PFSK-1 (cell line): ENCODE results near the gene MESP1.

Source experiments
- FOXP2 ChIP-seq: optimal IDR thresholded peaks from 2 replicates; pipeline ENCODE3; 2011; ENCODE audit warnings: borderline replicate concordance, control low read depth, inconsistent platforms; ENCODE audit not compliant: insufficient read depth; ENCODE audit errors: extremely low read length, extremely low read depth
- POLR2AphosphoS5 ChIP-seq: IDR thresholded peaks from 2 replicates; pipeline ENCODE4 v1.6.1; 2012; ENCODE audit warnings: low read depth, mild to moderate bottlenecking, control low read depth, low read length, moderate library complexity
- SIN3A ChIP-seq: IDR thresholded peaks from 2 replicates; pipeline ENCODE4 v1.6.1; 2012; ENCODE audit warnings: mild to moderate bottlenecking, low read length, moderate library complexity, borderline replicate concordance; ENCODE audit not compliant: insufficient read depth
- TAF1 ChIP-seq: IDR thresholded peaks from 2 replicates; pipeline ENCODE4 v1.6.1; 2012; ENCODE audit warnings: low read length, control low read depth, borderline replicate concordance; ENCODE audit not compliant: insufficient read depth
- TF ChIP-seq, protein P1 (sequence below), 2 experiments: IDR thresholded peaks; 2 replicates each; pipeline versions ENCODE4 v1.6.1 to v1.8.0; 2011 to 2012; ENCODE audit warnings: low read depth in 2 of 2, low read length in 2 of 2, control low read depth in 1 of 2, inconsistent platforms in 1 of 2, mild to moderate bottlenecking in 1 of 2, moderate library complexity in 1 of 2; ENCODE audit not compliant: insufficient read depth in 1 of 2

The MESP1 gene

DNA sequence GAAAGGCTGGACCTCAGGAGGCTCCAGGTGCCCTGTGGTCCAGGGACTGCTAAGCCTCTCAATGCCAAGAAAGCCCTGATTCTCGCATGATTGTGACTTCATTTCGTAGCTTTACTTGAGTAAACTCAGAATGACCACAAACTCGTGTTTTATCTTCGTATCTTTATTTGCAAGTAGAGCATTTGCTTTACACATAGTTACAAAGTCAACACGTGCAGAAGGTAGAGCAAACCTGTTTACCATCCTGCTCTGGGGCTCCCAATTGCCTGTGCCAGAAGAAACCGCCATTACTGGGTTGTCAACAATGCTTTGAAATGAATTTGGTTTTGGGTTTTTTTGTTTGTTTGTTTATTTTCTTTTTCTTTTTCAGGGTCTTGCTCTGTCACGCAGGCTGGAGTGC lies 5.8 kb upstream of the MESP1 start:
- TF ChIP-seq POLR2AphosphoS5, result no peak

DNA sequence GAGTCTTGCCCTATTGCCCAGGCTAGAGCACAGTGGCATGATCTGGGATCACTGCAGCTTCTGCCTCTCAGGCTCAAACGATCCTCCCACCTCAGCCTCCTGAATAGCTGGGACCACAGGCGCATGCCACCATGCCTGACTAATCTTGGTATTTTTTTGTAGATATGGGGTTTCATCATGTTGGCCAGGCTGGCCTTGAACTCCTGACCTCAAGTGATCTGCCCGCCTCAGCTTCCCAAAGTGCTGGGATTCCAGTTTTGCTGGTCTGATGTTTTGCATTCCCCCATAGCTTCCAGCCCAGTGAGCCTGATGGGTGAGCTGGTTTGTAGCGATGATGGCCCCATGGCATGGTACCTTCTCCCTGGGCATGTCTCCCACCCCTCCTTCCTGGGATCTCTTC lies 4.7 kb upstream of the MESP1 start:
- TF ChIP-seq SIN3A (no peak), TAF1 (no peak), POLR2AphosphoS5 (no peak), FOXP2 (no peak)
- TF ChIP-seq, protein P1, sequence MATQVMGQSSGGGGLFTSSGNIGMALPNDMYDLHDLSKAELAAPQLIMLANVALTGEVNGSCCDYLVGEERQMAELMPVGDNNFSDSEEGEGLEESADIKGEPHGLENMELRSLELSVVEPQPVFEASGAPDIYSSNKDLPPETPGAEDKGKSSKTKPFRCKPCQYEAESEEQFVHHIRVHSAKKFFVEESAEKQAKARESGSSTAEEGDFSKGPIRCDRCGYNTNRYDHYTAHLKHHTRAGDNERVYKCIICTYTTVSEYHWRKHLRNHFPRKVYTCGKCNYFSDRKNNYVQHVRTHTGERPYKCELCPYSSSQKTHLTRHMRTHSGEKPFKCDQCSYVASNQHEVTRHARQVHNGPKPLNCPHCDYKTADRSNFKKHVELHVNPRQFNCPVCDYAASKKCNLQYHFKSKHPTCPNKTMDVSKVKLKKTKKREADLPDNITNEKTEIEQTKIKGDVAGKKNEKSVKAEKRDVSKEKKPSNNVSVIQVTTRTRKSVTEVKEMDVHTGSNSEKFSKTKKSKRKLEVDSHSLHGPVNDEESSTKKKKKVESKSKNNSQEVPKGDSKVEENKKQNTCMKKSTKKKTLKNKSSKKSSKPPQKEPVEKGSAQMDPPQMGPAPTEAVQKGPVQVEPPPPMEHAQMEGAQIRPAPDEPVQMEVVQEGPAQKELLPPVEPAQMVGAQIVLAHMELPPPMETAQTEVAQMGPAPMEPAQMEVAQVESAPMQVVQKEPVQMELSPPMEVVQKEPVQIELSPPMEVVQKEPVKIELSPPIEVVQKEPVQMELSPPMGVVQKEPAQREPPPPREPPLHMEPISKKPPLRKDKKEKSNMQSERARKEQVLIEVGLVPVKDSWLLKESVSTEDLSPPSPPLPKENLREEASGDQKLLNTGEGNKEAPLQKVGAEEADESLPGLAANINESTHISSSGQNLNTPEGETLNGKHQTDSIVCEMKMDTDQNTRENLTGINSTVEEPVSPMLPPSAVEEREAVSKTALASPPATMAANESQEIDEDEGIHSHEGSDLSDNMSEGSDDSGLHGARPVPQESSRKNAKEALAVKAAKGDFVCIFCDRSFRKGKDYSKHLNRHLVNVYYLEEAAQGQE (IDR thresholded peaks at IDR 0.05; ENCODE audit: insufficient read depth in 1 of 2, low read depth in 2 of 2, low read length in 2 of 2), result no peak

DNA sequence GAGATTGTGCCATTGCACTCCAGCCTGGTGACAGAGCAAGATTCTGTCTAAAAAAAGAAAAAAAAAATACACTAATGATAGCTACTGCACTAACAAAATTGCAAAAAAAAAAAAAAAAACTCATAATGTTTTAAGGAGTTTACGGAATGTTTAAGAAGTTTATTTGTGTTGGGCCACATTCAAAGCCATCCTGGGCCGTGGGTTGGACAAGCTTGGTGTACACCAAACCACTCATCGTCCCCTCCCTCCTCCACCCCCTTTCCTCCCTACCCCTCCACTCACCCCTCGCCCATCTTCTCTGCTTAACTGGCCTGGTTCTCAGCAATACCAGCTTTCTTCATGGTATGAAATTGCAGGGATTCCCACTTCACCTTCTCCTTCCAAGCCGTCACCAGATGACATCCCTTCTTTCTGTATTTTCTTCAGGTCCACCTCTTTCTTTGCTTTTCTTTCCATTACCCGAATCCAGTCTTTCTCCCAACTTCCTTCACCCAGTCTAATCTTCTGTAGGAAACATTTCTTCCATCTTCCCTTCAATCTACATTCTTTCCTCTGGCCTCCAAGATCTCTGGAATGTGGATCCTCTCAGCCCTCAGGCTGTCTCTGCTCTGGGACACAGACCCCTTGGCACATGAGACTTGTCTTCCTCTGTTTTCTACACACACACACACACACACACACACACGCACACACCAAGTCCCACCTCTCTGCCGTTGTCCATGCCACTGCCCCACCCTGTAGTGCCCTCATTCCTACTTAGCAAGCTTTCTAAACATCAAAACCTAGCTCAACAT lies 3.5 kb upstream of the MESP1 start:
- TF ChIP-seq POLR2AphosphoS5, result no peak
- no peak for TF ChIP-seq SIN3A
- no peak for TF ChIP-seq TAF1
- no peak for TF ChIP-seq FOXP2
- TF ChIP-seq, protein P1 (IDR thresholded peaks at IDR 0.05; ENCODE audit: insufficient read depth in 1 of 2, low read depth in 2 of 2, low read length in 2 of 2), result no peak

DNA sequence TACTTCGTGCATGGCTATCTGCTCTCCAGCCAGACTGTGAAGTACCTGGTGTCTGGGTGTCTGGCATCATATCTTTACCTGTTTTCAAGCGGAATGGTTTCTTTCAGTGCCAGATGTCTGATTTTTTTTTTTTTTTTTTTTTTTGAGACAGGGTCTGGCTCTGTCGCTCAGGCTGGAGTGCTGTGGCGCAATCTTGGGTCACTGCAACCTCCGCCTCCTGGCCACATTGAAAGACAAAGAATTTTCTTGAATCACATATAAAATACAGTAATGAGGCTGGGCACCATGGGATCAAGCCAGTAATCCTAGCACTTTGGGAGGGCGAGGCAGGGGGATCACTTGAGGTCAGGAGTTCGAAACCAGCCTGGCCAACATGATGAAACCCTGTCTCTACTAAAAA lies 2.8 kb upstream of the MESP1 start:
- no peak for TF ChIP-seq SIN3A
- no peak for TF ChIP-seq TAF1
- TF ChIP-seq, protein P1 (IDR thresholded peaks at IDR 0.05; ENCODE audit: insufficient read depth in 1 of 2, low read depth in 2 of 2, low read length in 2 of 2), result no peak
- no peak for TF ChIP-seq FOXP2
- TF ChIP-seq POLR2AphosphoS5, result no peak

DNA sequence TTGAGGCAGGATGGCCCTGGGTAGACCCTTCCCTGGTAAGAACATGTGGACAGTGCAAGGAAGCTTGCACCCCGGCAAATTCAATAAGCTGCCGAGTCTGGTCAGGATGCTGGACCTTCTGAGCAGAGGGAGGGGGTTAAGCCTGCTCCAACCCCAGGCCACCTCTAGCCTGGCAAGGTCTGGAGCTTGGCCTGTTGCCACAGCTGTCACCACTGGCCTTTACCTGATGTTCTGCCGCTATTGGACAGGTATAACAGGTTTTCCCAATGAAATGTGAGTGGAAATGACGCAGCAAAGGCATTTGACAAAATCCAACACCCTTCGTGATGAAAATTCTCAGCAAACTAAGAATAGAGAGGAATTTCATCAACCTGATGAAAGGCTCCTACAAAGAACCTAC lies 699 bp upstream of the MESP1 start:
- no peak for TF ChIP-seq TAF1
- TF ChIP-seq SIN3A, result no peak
- TF ChIP-seq POLR2AphosphoS5, result no peak
- TF ChIP-seq, protein P1 (IDR thresholded peaks at IDR 0.05; ENCODE audit: insufficient read depth in 1 of 2, low read depth in 2 of 2, low read length in 2 of 2), result no peak
- TF ChIP-seq FOXP2, result no peak
